ENCODE data around the gene TRAPPC2L.

The TRAPPC2L gene

DNA sequence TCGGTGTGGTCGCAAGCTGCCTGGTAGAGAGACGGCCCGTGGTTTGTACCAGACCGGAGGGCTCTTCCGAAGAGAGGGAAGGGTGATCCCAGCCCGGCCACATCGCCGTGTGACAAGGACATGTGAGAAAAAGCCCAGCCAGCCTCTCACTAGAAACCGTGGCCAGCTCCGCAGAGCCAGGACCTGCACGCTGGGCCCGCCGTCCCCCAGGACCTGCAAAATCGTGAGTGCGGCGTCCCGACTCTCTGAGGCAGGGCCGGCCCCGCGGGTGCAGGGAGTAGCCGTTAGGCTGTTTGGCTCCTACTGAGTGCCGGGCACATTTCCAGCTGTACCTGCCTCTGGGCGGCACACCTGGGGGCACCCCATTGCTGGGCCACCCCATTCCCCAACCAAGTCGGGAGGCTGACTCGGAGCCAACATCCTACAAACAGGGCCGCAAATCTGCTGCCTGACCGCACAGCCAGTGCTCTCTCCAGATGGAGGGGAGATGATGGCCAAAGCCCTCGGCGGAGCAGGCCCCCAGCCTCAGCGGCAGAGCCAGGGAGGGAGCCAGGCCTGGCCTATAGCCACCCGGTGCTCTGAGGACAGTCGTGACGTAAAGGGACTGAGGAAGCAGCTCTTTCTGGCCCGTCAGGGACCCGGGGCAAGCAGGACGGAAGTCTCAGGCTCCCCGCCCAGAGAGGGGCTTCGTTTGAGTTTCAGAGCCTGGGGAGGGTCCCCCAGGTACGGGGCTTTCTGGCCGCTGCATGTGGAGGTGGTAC lies 43.2 kb downstream of the TRAPPC2L start:
- TF ChIP-seq ZFX (IDR thresholded peaks at IDR 0.05): no peak
- TF ChIP-seq, protein P1, sequence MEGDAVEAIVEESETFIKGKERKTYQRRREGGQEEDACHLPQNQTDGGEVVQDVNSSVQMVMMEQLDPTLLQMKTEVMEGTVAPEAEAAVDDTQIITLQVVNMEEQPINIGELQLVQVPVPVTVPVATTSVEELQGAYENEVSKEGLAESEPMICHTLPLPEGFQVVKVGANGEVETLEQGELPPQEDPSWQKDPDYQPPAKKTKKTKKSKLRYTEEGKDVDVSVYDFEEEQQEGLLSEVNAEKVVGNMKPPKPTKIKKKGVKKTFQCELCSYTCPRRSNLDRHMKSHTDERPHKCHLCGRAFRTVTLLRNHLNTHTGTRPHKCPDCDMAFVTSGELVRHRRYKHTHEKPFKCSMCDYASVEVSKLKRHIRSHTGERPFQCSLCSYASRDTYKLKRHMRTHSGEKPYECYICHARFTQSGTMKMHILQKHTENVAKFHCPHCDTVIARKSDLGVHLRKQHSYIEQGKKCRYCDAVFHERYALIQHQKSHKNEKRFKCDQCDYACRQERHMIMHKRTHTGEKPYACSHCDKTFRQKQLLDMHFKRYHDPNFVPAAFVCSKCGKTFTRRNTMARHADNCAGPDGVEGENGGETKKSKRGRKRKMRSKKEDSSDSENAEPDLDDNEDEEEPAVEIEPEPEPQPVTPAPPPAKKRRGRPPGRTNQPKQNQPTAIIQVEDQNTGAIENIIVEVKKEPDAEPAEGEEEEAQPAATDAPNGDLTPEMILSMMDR (conservative IDR thresholded peaks at IDR 0.05): no peak
- no peak overlapping the region for H3K27ac ChIP-seq

DNA sequence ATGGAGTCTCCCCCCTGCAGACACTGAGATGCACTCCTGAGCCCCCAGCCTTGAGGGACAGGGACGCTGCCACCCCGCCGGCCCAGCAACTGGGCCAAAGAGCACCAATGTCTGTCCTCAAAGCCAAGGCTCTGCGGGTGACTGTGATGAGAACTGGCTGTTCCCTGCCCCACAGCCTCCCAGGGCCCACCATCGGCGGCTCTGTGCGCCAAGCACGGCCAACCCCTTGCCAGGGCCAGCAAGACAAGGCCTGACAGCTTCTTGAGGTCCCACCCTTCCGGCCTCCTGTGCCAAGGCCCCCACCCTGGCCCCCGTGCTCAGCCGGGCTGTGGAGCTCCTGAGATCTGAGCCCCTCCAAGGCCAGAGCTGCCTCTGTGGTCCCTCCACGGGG lies 43.7 kb downstream of the TRAPPC2L start:
- TF ChIP-seq ZFX (IDR thresholded peaks at IDR 0.05): no peak
- TF ChIP-seq, protein P1 (conservative IDR thresholded peaks at IDR 0.05): no peak
- no peak overlapping the region for H3K27ac ChIP-seq

DNA sequence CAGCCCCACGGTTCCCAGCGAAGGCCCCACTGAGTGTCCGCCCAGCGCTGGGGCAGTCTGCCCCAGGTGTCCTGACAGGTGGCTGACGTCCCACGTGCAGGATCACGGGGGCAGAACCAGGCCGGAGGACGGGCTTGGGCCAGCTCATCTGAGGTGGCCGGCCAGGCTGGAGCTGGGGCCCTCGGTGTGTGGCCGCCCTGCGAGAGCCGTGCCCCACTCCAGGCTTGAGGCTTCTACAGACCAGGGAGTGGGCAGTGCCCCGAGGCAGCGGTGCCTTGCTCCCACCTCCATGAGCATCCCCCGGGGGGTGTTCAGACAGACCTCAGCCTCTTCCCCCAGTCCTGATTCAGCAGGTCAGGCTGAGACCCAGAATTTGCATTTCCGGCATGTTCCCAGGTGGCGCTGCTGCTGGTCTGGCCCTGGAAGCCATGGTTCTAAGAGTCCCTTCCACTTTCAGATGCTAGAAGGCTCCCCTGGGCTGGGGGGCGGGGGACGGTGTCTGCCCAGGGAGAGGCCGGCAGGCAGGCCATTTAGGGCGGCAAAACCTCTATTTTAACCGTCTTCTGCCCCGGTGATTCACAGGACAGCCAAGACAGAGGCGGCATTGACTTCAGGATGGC lies 44.9 kb downstream of the TRAPPC2L start:
- no peak overlapping the region for H3K27ac ChIP-seq
- TF ChIP-seq ZFX (IDR thresholded peaks at IDR 0.05): no peak
- TF ChIP-seq, protein P1 (conservative IDR thresholded peaks at IDR 0.05): no peak

DNA sequence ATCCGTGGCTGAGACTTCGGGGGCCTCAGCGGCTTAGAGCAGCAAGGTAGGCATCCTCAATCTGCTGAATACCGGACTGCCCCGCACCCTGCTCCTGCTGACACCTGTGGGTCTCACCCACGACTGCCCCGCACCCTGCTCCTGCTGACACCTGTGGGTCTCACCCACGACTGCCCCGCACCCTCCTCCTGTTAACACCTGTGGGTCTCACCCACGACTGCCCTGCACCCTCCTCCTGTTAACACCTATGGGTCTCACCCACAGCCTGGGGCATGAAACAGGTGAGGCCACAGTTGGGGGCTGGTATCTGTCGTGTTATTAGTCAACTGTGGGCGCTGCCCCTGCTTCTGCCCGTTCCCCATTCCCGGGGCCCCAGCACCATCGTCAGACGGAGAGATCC lies 45.8 kb downstream of the TRAPPC2L start:
- TF ChIP-seq ZFX (IDR thresholded peaks at IDR 0.05): no peak
- TF ChIP-seq, protein P1 (conservative IDR thresholded peaks at IDR 0.05): no peak
- H3K27ac ChIP-seq: no peak overlapping the region

DNA sequence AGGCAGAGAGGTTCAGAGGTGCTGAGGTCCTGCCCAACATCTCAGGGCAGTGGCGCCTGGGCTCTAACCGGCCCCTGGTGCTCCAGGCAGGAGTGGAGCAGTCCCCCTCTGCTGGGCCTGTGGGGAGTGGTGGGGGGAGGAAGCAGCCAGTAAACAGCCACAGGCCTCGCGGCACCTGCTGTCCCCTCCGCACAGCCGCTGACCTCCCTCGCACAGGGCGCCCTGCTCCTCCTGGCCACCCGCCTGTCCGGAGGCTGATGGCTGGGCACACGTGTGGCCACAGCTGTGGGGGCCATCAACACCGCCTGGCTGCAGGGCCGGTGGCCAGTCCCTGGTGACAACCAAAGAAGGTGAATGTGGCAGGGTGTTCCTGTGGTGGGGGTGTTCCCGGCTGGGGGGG lies 46.3 kb downstream of the TRAPPC2L start:
- no peak overlapping the region for H3K27ac ChIP-seq
- no peak for TF ChIP-seq ZFX (IDR thresholded peaks at IDR 0.05)
- TF ChIP-seq, protein P1 (conservative IDR thresholded peaks at IDR 0.05): no peak

DNA sequence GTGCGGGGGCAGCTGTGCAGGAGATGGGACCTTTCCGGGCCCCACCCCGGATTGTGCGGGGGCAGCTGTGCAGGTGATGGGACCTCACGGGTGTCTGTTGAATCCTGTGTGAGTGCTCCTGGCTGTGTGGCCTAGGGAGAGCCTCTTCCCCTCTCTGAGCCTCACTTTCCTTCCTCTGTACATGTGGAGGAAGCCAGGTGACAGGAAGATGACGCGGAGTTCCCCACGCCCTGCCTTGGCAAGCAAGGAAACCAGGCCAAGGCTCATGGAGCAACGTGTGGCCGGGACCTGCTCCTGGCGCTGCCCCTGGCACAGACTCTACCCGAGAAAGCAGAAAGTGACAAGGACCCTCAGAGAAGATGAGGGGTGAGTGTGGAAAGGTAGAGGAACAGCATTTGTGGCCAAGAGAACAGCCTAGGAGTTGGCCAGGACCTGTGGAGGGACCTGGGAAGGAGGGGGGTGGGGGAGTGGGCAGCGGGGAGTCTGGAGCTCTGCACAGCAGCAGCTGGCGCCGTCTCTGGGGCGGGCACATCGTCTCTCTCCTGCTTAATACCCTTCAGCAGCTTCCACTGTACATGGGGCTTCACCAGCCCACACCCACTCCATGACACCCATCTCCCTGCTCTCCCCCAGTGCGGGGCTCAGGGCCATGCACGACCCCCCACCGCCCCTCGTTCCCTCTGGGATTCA lies 47.9 kb downstream of the TRAPPC2L start:
- no peak overlapping the region for H3K27ac ChIP-seq

More for the DNA sequence above, 47.9 kb downstream of the TRAPPC2L start:
- TF ChIP-seq, protein P1 (conservative IDR thresholded peaks at IDR 0.05): no peak
- no peak for TF ChIP-seq ZFX (IDR thresholded peaks at IDR 0.05)

Measured in C4-2B (cell line).